ENCODE measurements around the gene KSR2.
"Not testable (repeated sequence)": the region's sequence is repeated elsewhere in the genome, so short reads cannot be mapped to it uniquely, and the experiment has no call there.

The KSR2 gene

DNA sequence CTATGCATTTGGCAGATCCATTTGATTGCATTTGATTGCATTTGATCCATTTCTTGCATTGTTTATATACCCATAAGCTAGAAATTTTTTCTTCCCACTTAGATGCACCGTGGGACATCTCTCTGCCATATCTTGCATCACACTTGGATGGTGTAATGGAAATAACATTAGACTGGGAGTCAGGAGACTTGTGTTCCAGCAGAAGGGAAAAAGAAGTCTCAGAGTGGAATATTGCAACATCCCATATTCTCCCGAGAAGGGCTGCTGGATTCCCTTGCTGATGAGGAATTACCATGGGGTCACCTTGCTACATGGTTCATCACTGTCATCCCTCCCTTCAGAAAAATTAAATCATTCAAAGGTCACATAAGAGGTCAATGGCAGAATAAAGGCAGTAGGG lies 78.1 kb downstream of the KSR2 start:
- DNase-seq (ENCODE audit: low read depth in 2 of 2) = no peak

DNA sequence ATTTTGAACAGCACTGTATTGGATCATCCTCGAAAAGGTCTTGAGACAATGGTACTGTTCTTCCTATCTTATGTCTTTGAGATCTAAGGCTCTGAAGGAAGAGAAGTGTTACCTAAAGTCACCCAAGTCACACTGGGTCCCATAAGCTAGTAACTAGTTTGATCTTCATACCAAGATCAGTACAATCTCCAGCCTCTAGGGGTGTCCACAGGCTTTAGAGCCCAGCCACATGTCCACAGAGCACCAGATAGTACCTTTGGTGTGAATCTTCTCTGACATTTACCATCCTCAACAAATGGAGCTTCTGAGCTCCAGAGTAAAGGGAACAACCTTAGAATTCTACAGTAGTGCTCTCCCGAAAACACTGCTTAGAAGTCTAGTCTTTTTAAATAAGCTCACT lies 78.7 kb downstream of the KSR2 start:
- DNase-seq (ENCODE audit: low read depth in 2 of 2) = no peak

DNA sequence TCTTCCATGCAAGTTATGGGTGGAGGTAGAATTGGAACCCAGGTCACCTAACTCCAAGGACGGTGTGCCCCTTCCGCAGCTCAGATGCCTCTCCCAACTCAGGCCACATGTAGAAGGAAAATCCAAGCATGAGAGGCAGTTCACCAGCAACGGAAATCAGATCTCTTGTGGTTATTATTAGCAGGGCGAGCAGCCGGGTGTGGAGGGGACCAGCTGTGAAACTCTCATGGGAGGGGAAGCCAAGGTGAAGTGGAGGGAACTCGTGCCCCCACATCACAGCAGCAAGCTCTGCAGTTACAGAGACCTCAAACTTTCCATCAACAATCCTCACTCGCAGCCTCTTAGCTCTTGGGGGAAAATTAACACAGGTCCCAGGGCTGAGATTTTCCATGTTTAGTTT lies 79.7 kb downstream of the KSR2 start:
- no peak for DNase-seq (ENCODE audit: low read depth in 2 of 2)

DNA sequence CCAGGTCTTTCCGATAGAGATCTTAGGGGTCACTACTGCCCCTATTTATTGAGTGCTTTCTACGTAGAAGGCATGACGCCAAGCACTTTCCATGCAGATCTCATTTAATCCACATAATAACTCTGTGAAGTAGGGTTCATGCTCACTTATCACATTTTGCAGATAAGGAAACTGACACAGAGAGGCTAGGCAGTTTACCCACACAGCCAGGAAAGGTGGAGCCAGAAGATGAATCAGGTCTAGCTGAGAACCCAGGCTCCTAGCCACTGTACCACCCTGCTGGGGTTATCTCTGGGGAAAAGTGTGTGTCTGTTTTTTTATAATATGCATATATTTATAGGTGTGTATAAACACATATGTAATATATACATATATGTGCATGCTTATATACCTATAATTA lies 83.6 kb downstream of the KSR2 start:
- no peak for DNase-seq (ENCODE audit: low read depth in 2 of 2)

DNA sequence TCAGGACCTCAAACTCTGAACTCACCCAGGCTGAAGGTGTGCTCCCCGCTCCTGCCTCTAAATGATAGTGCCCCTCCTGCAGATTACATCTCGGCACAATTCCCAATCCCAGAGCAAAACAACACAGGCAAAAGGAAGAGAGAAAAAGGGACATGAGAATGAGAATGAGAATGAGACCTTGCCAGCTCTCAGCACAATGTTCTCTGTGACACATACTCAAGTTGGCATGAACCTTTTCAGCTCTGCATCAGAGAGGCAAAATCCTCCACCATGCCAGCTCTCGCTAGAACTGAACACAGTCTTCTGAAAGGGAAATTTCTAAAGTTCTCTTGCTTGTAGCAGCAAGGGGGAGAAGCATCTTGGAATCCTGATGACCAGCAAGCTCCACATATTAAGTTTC lies 84.6 kb downstream of the KSR2 start:
- DNase-seq (ENCODE audit: low read depth in 2 of 2) = no peak

DNA sequence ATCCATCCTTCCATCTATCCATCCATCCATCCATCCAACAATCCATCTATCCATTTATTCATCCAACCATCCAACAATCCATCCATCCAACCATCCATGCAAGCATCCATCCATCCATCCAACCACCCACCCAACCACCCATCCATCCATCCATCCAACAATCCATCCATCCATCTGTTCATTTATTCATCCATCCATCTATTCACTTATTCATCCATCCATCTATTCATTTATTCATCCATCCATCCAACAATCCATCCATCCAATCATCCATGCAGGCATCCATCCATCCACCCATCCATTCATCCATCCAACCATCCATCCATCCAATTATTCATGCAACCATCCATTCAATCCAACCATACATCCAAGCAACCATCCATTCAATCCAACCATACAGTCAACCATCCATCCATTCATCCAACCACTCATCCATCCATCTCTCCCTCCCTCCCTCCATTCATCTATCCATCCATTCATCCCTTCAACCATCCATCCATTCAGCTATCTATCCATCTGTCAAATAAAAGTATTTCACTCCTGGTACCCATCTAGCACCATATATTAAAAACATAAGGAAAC lies 86.1 kb downstream of the KSR2 start:
- DNase-seq (ENCODE audit: low read depth in 2 of 2) = no peak

DNA sequence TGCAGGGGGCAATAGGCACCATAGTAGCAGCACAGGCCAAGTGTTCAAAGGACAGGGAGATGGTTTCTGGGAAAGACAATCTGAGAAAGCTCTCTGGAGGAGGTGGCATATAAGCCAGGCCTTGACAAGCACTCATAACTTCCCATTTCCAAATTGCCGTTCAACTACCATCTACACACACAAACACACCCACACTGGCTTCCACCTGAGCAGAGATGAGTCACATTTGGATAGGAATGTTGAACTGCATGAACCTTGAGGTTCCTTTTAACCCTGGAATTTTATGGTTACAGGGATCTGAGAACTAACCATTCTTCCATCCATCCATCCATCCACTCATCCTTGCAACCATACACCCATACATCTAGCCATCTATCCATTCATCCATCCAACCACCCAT lies 86.6 kb downstream of the KSR2 start:
- no peak for DNase-seq (ENCODE audit: low read depth in 2 of 2)

DNA sequence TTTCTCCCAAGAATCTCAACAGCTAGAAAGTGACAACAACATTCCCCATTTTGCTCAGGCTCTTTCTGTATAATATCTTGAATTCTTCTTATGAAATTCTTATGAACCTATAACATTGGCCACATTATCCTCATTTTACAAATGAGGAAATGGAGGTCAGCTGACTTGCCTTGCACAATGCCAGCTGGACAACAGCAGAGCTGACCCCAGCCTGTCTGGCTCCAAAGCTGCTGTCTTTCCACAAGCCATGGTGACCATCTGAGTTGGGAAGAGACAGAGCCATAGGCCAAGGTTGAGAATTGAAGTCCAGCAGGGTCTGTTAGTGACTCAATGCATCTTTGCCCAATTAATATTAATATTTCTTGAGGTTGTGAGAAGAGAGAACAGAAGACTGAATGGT lies 87.3 kb downstream of the KSR2 start:
- DNase-seq (ENCODE audit: low read depth in 2 of 2) = no peak

DNA sequence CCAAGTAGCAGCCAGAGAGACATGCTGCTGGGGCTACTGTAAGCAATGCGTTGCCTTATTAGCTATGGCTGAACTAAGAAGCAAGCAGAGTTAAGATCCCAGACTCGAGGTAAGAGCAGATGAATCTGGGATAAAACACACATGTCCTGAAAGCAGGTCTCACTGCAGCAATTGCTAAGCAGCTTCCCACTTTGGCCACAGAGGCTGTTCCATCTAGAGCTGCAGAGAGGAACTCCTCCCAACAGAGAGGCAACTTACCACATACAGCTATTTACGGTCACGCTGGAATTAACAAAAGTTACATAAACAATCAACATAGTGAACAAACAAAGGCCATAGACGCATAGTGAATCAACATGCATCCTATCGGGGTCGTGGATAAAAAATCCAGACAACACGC lies 90.2 kb downstream of the KSR2 start:
- DNase-seq (ENCODE audit: low read depth in 2 of 2) = no peak

DNA sequence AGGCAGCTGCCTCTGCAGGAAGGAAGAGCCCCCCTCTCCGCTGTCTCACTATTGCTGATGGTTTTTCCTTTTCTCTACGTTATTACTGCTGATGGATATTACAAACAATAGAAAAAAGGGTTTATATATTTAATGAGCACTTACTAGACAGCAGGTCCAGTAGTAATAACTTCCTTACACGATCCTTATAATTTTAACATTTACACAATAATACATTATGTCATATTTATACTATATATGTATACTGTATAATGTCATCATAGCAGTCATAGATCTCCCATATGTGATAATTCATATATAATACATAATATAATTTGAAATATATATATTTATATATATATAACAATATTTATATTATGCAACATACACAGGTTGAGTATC lies 92.4 kb downstream of the KSR2 start:
- no peak for DNase-seq (ENCODE audit: low read depth in 2 of 2)

DNA sequence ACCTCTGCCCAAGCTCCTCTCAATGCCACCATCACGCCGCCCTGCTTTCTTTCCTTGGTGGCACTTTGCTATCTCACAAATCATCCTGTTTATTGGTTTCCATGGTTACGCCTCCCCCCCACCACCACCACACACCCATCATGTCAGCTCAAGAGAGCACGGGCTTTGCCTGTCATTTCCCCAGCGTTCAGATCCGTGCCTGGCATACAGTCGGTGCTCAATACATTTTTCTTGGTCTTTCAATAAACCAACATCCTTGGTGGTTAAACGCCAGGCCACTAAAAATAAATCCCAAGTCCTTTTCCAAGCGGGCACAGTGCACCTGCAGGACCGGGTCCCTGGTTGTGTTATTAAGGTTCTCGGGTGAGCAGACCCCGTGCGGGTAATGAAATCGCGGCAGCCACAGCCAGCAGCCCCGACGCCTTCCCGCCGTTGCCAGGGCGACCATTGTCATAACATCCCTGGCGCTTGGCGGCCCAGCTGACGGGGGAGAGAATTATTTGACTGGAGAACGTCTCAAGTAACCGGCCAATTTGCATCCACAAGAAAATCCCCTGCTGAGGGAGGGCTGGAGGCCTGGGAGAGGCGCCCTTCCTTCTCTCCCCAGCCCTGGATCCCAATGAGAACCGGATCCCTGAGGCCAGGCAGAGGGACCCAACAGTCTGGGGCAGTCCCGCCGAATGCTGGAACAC lies 92.9 kb downstream of the KSR2 start:
- peak; percentile 4 to 7 for DNase-seq (ENCODE audit: low read depth in 2 of 2)

DNA sequence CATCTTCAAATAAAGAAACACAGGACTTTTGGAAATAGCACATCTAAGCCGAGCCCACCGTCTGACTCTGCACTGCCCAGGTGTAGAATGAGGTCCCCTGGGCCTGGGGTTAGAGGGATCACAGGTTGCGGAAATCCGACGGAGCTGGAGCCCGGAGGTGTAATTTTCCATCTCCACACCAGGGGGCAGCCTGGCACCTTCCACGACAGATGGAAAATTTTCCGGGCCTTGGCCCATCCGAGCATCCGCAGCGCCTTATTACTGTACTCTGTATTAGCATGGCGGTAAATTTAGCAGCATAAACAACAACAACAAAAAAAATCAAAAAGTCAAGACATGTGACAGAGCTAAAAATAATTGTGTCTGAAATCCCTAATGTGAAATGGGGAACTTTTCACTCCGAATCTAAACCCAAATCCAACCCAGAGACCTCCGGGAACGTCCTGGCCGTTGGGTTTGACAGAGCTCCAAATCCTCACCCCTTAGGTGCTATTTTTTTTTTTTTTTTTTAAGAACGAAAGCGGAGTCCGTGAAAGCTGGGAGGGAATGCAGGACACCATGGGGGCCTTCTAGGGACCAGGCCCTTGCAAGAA lies 93.9 kb downstream of the KSR2 start:
- peak; percentile 38 to 53 for DNase-seq (ENCODE audit: low read depth in 2 of 2)

DNA sequence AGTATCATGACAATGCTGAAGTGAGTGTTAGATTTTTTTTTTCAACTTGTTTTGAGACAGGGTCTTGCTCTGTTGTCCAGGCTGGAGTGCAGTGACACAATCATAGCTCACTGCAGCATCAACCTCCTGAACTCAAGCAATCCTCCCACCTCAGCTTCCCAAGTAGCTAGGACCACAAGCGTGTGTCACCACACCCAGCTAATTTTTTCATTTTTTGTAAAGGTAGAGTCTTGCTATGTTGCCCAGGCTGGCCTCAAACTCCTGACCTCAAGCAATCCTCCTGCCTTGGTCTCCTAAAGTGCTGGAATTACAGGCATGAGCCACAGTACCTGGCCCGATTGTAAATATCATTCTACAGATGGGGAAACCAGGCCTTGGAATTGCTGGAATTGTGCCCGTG lies 94.6 kb downstream of the KSR2 start:
- DNase-seq (ENCODE audit: low read depth in 2 of 2) = not testable (repeated sequence)

DNA sequence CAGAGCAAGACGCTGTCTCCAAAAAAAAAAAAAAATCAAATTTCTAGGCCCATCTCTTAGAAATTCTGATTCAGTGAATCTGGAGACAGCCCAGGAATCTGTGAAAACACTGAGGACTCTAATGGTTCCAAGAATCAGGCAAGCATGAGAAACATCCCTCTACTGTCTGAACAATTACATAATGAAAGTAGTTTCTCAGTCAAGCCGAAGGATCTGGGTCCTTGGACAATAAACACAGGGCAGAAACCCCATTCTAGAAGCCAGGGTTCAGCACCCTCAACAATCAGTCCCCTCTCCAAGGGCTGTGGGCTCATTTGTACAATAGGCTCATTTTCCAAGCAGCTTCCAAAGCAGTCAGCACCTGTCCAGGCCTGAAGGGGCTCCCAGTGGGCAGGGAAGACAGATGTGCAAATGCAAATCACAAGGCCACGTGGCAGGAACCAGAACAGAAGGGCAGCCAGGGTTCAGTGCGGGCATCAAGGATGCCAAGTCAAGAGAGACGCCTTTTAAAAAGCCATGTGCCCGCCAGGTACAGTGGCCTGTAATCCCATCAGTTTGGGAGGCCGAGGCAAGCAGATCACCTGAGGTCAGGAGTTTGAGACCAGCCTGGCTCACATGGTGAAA lies 96.1 kb downstream of the KSR2 start:
- no peak for DNase-seq (ENCODE audit: low read depth in 2 of 2)

DNA sequence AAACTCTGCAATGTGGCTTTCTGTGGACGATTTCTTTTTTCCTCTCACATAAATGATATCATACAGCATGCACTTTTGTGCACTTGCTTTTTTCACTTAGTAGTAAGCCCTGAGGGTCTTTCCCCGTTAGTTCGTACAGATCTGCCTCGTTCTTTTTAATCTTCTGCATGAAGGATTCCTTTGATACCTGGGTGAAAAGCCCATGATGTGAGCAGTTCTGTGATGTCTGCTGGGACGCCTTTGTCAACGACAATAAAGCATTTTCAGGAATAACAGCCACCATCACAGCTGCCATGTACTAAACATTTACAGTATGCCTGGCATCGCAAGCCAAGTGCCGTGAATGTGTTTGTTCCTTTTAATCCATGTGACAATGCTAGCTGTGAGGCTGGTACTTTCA lies 99.2 kb downstream of the KSR2 start:
- no peak for DNase-seq (ENCODE audit: low read depth in 2 of 2)

DNA sequence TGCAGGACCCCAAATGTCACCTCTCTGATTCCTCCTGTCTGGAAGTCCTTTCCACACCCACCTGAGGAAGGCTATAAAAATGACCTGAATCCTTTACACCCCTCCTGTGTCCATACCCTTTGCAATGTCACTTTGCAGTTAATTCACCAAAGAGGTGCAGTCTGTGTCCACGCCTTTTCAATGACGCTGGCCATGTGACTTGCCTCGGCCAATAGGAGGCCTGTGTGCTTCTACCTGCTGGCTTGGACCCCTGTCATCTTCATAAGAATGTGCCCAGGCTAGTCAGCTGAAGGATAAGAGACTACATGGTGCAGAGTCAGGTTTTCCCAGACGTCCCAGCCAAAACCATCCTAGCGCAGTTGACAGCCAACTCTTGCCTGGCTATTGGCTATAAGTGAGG lies 101.4 kb downstream of the KSR2 start:
- DNase-seq (ENCODE audit: low read depth in 2 of 2) = no peak

DNA sequence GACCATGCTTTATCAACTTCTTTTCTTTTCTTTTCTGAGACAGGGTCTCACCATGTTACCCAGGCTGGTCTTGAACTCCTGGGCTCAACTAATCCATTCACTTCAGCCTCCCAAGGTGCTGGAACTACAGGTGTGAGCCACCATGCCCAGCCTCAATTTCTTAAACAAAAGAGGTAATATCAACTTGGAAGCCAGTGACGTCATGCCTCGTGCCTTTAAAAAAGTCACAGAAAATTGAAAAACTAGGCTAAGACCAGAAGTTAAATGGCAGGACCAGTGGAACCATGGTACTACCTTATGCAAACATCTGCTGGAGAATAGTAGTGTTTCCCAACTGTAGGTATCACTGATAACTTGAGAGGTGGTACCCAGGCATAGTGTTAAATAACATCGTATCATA lies 103.3 kb downstream of the KSR2 start:
- DNase-seq (ENCODE audit: low read depth in 2 of 2) = no peak

DNA sequence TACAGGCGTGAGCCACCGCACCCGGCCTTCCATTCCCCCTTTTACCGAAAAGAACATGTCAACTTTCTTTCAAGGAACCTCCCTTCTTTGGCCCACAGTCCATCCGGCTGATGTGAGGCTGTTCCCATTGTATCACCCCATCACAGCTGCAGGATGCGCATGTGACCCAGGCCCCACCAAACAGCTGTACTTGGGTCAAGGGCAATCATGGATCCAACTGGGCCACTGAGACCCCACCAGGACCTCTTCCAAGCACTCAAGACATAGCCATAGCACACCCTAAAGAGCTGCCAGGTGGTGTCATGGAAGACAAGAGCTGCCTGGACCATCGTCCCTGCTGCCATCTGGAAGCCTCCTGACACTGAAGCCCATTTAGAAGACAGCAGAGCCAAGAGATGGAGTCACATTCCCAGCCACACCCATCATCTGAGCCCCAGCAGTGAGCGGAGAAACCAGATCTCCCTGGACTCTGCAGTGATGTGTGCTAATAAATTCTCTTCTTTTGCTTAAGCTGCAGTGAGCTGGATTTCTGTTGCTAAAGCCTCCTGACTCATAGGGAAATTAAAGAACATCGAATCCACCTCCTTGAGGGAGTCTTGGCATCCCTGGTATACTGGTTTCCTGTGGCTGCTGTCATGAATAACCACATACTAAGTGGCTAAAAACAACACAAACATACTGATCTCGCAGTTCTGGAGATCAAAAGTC lies 105.6 kb downstream of the KSR2 start:
- no peak for DNase-seq (ENCODE audit: low read depth in 2 of 2)

DNA sequence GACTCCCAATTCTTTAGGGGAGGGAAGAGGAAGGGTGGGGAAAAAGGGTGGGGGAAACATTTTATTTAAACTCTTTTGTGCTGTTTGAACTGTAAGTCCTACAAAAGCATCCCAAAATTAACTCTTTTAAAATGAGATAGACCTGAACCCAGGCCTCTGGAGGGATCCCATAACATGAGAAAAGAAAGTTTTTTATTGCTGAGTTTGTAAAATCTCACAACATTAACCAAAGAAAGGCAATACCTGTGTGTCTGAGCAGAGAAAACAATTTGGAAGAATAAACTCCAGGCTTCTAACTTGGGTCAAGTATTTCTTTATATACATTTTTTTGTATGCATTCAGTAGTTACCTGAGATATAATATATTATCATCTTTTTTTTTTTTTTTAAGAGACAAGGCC lies 107.1 kb downstream of the KSR2 start:
- no peak for DNase-seq (ENCODE audit: low read depth in 2 of 2)

DNA sequence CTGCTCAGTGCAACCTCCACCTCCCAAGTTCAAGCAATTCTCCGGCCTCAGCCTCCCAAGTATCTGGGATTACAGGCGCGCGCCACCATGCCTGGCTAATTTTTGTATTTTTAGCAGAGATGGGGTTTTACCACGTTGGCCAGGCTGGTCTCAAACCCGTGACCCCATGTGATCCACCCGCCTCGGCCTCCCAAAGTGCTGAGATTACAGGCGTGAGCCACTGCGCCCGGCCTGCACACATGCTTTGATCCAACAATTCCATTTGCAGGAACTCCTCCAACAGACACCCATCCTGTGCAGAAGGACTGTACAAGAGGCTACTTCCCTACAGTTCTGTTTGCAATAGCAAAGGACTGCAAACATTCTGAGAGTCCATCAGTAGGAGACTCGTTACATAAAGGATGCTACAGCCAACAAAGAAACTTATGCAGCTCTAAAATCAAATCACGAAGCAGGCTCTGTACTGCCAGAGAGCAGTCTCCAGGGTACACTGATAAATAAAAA lies 108.0 kb downstream of the KSR2 start:
- not testable (repeated sequence) for DNase-seq (ENCODE audit: low read depth in 2 of 2)

DNA sequence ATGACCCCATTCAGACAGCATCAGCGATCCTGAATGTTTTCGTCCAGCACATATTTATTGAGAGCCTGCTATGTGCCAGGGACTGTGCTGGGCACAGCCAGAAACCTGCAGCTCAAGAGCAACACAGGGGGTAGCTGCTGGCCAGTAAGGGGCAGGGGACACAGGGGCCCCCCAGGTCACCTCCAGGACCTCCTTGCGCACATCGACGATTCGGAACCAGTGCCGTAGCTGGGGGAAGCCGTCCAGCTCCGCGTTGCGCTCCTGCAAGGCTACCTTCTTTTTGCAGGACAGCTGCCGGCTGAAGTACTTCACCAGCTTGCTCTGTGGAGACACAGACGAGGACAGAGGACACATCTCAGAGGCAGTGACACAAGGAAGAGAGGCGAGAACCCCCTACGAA lies 108.7 kb downstream of the KSR2 start:
- no peak for DNase-seq (ENCODE audit: low read depth in 2 of 2)

Data from stimulated activated CD8-positive, alpha-beta memory T cell treated with anti-CD3 and anti-CD28 coated beads, Interleukin-15, amount 100 ng/mL, for 48 hours (primary cell).